Measurements from ENCODE around the gene CTIF.

Gene CTIF

GRCh38 chr18:48545757-48546321 is 7.0 kb downstream of the CTIF start:
- H3K4me3 ChIP-seq (ENCODE audit: low read depth, low read length), result no peak overlapping the region

GRCh38 chr18:48546396-48546795 is 7.6 kb downstream of the CTIF start:
- TF ChIP-seq CTCF (IDR thresholded peaks at IDR 0.05; ENCODE audit: control insufficient read depth, extremely low read depth, insufficient read depth), result no peak
- no peak overlapping the region for H3K4me3 ChIP-seq (ENCODE audit: low read depth, low read length)
- DNase-seq (ENCODE audit: low read depth), result no peak

More at GRCh38 chr18:48545757-48546321, 7.0 kb downstream of the CTIF start:
- peak; percentile 52 for DNase-seq (ENCODE audit: low read depth)
- TF ChIP-seq CTCF (IDR thresholded peaks at IDR 0.05; ENCODE audit: control insufficient read depth, extremely low read depth, insufficient read depth), result no peak

GRCh38 chr18:48547531-48547981 is 8.7 kb downstream of the CTIF start:
- DNase-seq (ENCODE audit: low read depth), result no peak
- no peak overlapping the region for H3K4me3 ChIP-seq (ENCODE audit: low read depth, low read length)
- TF ChIP-seq CTCF (IDR thresholded peaks at IDR 0.05; ENCODE audit: control insufficient read depth, extremely low read depth, insufficient read depth), result no peak

GRCh38 chr18:48548011-48548771 is 9.4 kb downstream of the CTIF start:
- no peak for TF ChIP-seq CTCF (IDR thresholded peaks at IDR 0.05; ENCODE audit: control insufficient read depth, extremely low read depth, insufficient read depth)
- H3K4me3 ChIP-seq (ENCODE audit: low read depth, low read length), result no peak overlapping the region
- DNase-seq (ENCODE audit: low read depth), result peak; percentile 49

- no peak for DNase-seq (ENCODE audit: low read depth)
- no peak overlapping the region for H3K4me3 ChIP-seq (ENCODE audit: low read depth, low read length)
- TF ChIP-seq CTCF (IDR thresholded peaks at IDR 0.05; ENCODE audit: control insufficient read depth, extremely low read depth, insufficient read depth), result no peak
These were observed 10.1 kb downstream of the CTIF start for GRCh38 chr18:48548921-48549320.

- H3K4me3 ChIP-seq (ENCODE audit: low read depth, low read length), result no peak overlapping the region
- TF ChIP-seq CTCF (IDR thresholded peaks at IDR 0.05; ENCODE audit: control insufficient read depth, extremely low read depth, insufficient read depth), result no peak
- no peak for DNase-seq (ENCODE audit: low read depth)
These were observed 11.4 kb downstream of the CTIF start for GRCh38 chr18:48550101-48550729.
